ENCODE data around the gene HS6ST2.

HS6ST2 gene

GRCh38 chrX:132842460-132843238, 115.8 kb downstream of the HS6ST2 start:
- no peak for DNase-seq

GRCh38 chrX:132837967-132838366, 120.5 kb downstream of the HS6ST2 start:
- no peak for DNase-seq

GRCh38 chrX:132837126-132837525, 121.3 kb downstream of the HS6ST2 start:
- DNase-seq: no peak

GRCh38 chrX:132836471-132836870, 122.0 kb downstream of the HS6ST2 start:
- no peak for DNase-seq

DNA sequence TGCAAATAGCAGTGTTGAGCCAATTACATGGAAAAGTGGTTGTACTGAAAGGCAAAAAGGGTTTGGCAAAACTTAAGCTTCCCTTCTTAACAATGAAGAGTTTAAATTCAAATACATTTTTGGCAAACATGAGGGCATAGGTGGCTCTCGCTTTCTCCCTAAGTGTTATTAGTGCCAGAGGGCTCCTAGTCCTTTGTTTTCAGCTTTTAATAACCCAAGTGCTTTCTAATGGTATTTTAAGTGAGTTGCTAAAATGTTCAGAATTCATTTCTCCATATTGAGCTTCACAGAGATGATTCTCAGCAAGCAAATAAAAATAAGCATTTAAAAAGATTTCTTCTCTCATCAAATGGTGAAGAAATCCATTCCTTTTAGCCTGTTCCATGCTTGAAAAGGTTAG, 123.7 kb downstream of the HS6ST2 start:
- no peak for DNase-seq

- no peak for DNase-seq
Measured at GRCh38 chrX:132834109-132834508, 124.3 kb downstream of the HS6ST2 start.

DNA sequence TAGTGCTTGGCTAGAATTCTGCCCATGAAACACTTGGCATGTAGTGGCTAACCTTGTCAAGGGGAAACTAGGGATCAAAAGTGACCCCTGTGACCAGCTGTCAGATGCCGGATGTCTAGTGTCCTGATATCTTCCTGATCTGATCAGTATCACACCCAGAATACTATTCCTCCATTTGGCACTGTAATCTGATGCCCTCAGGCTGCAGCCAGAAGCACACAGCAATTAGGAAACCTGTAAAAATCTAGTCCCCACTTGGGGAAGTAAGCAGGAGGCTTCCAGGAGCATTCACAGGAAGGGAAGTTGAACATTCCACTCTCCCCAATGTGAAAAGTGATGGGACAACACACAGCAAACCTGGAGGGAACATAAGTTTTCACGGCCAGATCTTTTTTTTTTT, 125.1 kb downstream of the HS6ST2 start:
- no peak for DNase-seq

GRCh38 chrX:132831336-132831973, 127.0 kb downstream of the HS6ST2 start:
- DNase-seq: no peak

DNA sequence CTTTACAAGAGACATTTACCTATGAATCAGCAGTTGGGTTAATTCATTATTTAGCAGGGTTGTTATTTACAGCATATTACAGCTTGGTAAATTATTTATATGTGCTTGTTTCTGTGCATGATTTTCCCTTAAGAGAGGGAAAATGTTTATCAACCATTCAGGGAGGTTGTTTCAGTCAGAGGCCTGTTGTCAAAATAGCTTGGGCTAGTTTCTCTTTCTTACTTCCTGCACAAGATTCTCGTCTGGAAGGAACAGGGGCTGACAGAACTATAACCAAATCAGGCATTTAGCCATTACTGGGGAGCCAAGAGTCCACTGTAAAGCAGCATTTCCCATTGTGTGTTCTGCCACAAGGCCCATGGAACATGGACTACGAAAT, 135.8 kb downstream of the HS6ST2 start:
- DNase-seq: no peak

DNA sequence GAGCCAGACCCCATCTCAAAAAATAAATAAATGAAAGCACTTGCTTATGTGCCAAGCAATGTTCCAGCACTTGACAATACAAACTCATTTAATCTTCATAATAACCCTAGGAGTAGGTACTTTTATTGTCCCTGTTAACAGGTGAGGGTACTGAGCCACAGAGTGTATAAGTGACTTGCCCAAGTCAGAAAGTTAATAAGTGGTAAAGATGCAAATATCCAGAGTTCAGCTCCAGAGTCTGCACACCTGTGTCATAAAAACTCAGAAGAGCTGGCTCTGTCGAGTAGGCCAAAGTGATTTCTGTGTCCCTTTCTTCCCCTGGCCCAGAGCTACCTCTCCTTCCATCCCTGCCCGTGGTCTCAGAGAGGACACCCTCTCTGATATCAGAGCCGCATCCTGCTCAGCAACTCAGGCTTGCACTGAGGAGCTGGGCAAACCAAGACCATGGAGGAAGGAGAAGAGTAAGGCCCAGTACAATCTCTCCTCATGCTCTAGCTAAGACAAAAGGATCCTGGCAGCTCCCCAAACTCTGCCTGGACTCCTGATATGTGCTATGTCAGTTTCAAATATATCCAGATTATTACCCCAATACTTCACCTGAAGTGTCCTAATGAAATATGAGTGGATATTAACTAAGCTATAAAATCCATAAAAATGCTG, 136.3 kb downstream of the HS6ST2 start:
- no peak for DNase-seq

DNA sequence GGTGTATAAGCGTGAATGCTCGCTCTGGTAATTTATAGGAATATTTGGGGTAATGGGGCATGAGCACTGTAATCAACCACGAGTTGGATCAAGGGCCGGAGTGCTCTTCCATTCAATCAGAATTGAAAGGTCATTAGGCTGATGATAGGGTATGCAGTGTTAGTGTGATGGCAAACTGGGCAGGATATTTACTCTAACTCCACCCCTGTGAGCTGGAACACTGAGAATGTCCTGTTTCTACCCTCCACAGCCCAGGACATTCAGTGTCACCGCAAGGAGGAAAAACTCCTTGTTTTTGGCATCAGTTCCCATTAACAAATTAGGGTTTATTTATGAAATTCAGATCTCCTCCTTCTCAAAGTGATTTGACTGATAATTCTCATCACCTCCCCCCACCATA, 137.8 kb downstream of the HS6ST2 start:
- DNase-seq: no peak

GRCh38 chrX:132819711-132820264, 138.6 kb downstream of the HS6ST2 start:
- no peak for DNase-seq

- DNase-seq: no peak
Measured at GRCh38 chrX:132818638-132819037, 139.8 kb downstream of the HS6ST2 start.

GRCh38 chrX:132815643-132816042, 142.8 kb downstream of the HS6ST2 start:
- DNase-seq: no peak

DNA sequence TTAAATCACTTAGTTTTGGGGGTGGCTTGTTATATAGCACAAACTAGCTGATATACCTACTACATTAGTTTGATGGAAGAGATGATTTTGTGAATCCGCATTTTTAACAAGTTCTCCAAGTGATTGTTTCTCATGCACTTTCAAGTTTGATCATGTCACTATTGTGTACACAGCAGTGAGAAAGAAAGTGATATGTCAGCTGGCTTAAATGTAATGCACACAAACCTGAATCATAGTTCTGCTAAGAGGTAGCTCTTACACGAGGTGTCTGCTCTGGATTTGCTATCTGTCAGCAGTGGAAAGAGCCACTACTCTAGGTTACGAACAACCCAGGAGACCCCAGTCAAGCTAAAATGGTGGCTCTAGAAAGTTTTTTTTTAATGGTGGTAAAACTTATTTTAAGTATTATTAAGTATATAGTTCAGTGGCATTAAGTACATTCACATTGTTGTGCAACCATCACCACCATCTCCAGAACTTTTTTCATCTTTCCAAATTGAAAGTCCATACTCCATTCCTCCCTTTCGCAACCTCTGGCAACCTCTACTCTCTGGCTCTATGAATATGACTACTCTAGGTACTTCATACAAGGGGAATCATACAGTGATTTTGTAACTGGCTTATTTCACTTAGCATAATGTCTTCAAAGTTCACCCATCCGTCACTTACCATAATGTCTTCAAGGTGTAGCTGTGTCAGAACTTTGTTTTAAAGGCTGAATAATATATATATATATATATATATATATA, 147.3 kb downstream of the HS6ST2 start:
- DNase-seq: no peak

GRCh38 chrX:132810488-132810887, 147.9 kb downstream of the HS6ST2 start:
- no peak for DNase-seq

- DNase-seq: no peak
Measured at GRCh38 chrX:132809581-132809980, 148.8 kb downstream of the HS6ST2 start.

- no peak for DNase-seq
Measured at GRCh38 chrX:132807411-132808030, 150.9 kb downstream of the HS6ST2 start.

DNA sequence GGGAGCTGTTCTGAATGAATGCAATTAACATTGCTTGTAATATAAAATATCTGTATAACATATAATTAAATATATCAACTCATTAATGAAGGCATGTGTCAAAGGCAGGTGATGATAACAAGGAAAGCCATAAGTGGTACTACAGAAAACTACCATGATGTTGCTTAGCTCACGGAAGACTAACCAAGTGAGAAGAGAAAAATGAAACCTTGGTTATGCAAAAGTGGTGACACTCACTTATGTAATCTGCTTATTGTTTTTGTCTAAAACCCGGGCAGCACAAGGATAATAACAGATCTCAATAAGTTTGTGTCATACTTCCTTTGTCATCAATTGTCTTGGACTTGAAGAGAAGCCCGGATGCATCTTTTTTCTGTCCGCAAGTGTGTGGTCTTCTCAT, 156.4 kb downstream of the HS6ST2 start:
- DNase-seq: no peak

GRCh38 chrX:132795181-132795580, 163.2 kb downstream of the HS6ST2 start:
- DNase-seq: no peak

DNA sequence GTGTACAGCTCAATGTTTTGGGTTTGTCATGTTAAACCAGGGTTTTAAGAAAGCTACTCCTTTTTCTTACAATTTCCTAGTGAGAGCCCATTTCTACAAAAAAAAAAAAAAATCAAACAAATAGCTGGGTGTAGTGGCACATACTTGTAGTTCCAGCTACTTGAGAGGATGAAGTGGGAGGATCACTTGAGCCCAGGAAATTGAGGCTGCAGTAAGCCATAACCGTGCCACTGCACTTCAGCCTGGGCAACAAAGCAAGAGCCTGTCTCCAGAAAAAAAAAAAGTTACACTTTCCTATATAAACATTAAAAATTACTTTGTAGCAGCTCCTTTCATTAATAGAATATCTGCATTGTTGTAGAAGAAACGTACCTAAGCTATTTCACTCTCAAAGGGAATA, 166.7 kb downstream of the HS6ST2 start:
- DNase-seq: no peak

DNA sequence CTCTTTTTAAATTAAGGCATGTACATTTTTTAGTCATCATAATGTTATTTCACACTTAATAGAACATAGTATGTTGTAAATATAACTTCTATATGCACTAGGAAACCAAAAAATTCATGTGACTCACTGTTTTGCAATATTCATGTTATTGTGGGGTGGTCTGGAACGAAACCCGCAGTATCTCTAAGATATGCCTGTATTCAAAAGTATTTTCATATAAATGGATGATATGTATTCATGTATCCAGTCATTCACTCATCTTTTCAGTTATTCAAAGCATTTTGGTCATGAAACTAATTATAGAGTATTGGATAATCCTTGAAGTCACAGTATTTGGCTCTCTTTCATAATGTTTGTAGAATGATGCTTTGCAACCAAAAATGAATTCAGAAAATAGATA, 168.1 kb downstream of the HS6ST2 start:
- no peak for DNase-seq

DNA sequence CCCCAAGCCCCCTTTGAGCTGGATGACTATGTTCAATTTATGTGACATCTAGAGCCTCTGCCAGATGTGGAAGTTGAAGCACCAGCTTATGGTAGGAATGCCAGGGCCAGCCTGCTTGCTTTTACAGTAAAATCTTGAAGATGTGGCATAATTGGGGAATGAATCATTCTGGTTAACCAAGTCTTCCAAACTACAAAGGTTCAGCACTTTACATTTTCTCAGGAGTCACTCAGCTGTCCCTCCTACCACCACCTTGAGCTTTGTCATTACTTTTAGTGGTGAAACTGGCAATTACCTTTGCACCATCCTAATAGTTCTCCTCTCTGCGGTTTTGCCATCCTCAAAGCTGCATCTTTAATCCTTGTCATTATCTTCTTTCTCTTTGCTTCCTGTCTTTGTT, 172.2 kb downstream of the HS6ST2 start:
- DNase-seq: no peak
